Medulla oblongata (tissue), 1 donor: ENCODE results near the gene PDK2.

Experiments
- DNase-seq: peaks from one replicate; pipeline ENCODE4 v3.0.0-alpha.2; 2015; ENCODE audit errors: extremely low spot score

Gene PDK2

GRCh38 chr17:50094753-50095619, at the start of gene PDK2:
Gene PDK2, plus strand, starts transcription at chr17:50095351. Its CDS starts 85 bp downstream, at chr17:50095436.
- DNase-seq, result peak; percentile 98

- DNase-seq, result no peak
These were observed 49.0 kb upstream of the PDK2 start for GRCh38 chr17:50046179-50046578.

DNA sequence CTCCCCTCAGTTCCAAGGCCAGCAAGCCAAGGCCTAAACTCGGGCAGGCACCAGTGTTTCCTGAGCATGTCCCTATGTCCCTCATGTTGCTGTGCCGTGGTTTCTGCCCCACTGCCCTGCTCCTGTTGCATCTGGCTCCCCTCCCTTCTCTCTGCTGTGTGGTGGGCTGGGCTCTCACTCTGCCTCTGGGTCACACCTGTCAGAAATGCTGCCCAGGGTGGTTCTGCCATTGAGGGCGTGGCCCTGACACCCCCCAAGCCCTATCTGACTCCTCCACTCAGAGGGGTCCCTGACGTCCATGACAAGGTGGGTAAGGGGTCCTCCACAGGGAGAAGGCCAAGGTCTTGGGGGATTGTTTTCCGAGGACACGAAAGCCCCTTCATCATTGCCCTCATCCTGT, 48.5 kb upstream of the PDK2 start:
- no peak for DNase-seq

DNA sequence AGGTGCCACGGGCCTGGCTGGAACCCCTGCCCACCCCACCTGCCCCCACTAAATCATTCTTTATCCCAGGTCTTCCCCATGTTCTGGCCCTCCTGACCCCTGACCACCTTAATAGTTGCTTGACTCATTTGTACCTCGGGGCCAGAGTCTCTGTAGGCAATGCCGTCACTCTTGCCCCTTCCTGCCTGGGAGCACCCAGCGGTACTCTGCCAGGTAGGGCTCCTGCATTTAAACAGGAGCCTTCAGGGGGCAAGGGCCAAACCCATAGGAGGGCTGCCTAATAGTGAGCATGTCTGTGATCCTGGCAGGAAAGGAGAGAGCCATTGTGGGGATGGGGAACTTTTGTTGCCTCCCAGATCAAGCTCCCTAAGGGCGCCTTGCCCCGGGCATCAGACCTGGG, 48.1 kb upstream of the PDK2 start:
- DNase-seq, result no peak

DNA sequence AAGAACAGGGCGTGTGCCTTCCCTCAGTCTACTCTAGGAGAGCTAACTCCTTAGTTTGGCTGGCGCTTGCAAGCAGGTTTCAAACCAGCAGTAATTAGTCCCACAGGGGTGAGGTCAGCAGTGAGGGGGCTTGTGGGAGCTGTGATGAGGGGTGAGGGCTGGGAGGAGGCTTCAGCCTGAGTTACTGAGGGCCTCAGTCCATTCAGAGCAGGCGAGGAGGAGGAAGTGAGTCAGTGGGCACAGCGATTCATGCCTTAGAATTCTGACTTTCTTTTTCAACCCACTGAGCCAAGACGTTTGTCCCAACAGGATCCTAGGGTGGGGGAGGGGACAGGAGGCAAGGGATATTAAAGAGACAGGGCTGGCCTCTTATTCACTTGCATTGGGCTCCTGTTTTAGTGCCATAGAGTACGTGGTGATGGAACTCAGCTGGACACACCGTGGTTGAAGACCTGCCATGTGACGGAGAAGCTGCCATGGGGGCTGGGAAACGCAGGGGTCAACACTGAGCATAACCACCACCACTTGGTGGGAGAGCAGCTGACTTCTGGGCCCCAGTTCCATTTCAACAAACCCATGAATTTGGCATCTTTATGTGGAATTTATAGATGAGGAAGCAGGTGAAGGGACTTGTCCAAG, 47.5 kb upstream of the PDK2 start:
- DNase-seq, result no peak

- no peak for DNase-seq
These were observed 46.9 kb upstream of the PDK2 start for GRCh38 chr17:50048146-50048720.

DNA sequence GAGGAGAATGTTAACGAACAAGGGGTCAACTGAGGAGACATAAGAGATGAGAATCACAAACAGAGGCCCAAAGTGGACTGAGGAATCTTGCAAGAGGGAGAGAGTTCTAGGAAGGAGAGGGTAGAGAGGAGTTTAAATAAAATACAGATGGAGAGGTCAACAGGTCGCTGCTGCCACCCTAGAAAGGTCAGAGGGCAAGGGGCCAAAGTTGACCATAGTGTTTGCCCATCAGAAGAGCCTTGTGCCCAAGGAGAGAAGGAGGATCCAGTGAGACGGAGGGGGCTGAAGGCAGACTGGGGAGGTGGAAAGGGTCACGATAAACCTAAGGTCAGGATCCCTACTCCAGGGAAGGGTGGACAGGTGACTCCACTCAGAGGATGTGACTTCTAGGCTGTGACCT, 46.2 kb upstream of the PDK2 start:
- no peak for DNase-seq

DNA sequence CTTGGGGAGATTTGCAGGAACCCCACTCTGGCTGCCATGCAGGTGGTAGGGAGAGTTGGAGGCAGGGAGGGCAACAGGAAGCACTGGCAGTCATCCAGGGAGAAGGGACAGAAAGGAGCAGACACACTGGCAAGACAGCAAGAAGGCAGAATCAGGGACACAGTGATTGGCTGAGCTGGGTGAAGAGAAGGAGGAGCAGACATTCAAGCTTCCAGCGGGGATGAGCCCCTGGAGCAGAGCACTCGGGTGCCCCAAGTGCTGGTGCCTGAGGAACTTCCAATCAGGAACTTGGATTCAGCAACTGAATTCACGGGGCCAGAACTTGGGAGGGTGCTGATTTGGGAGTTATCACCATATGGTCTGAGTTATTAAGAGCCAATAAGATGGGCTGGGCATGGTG, 45.5 kb upstream of the PDK2 start:
- peak; percentile 19 for DNase-seq

- DNase-seq, result no peak
These were observed 44.6 kb upstream of the PDK2 start for GRCh38 chr17:50050431-50051032.

DNA sequence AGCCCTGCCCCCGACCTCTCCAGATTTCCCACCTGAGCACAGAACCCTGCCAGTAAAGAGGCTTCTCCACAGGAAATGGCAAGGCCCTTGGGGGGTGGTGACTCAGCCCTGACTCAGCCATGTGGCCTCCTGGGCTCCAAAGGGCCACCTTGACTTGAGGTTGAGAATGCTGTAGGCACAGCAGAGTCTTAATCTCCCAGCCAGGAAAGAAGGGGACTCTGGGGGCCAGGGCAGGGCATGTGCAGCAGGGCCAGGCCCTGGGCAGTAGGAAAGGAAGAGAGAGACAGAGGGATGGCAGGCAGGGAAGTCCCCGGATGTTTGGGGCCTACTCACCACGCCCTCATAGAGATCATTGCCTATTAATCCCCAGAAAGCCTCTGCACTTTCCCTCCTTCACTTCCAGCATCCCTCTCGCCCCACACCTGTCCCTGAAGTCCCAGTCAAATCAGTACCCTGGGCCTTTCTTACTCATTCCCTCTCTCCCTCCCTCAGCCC, 44.0 kb upstream of the PDK2 start:
- no peak for DNase-seq

DNA sequence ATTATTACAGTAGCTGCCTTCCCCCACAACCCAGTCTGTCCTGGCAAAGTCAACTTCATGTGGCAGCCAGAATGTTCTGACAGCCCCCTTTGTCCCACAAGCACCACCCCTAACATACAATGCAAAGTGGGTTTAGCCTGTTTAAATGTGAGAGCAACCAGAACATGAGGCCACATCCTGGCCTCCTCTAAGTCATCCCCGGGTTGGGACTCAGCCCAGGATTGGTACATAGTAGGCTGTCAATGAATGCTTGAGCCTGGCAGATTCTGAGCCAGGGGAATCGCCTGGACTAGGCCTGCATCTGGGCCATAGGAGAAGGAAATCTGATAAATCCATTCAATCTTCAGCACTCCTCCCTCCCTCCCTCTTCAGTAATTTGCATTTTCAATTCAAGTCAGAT, 43.5 kb upstream of the PDK2 start:
- DNase-seq, result no peak

DNA sequence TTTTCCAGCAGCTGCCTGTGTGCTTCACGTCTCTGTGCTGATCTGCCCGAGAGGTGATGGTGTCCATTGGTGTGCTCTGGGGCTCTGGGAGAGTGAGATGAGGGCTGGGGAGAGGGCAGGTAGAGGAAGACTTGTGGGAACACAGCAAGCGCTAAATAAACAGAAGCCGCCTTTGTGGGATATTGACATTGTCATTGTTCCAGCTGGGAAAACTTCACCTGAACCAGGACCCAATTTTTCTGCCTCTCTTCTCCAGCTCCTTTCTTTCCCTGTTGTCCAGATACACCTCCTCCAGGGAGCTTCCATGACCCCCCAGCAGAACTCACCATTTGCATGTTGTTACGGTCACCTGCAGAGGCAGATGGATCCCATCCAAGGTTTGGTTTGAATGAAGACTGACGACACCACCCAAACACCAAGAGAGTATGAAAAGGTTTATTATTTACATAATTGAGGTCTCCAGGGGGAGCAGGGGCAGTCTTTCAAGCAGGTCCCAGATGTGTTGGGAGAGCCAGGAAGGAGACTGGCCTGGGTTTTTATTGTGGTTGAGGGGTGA, 42.8 kb upstream of the PDK2 start:
- no peak for DNase-seq

- no peak for DNase-seq
These were observed 42.1 kb upstream of the PDK2 start for GRCh38 chr17:50052822-50053653.

DNA sequence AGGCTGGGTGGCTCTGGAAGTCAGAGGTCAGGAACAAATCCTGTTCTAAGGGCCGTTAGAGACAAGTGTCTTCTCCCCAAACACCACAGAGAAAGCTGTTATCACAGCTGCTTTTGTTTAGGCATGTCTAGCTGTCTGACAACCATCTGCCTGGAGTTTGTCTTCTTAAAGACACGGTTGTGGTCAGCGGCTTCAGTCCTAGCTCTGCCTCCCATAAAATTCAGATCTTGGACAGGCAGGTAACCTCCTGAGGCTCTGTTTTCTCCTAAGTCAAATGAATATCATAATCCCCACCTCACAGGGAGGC, 41.5 kb upstream of the PDK2 start:
- DNase-seq, result no peak

DNA sequence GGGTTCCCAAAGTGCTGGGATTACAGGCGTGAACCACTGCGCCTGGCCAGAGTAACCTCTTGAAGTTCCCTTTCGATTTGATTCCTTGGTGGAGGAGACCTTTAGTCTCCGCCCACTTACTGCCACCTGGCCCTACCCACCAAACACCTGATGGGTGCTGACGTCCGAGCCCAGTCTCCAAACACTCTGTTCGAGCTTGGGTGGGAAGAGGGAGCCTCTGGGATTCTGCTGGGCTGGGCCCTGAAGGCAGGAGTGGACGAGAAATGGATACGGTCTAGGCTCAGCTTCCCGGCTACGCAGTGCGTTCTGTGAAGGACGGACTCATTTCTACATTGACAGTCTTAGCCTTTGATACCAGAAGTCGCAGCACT, 40.1 kb upstream of the PDK2 start:
- DNase-seq, result no peak

GRCh38 chr17:50055426-50056216, 39.5 kb upstream of the PDK2 start, which contains the start of gene ITGA3:
Gene ITGA3, plus strand, starts transcription at chr17:50056110. Its CDS starts 330 bp downstream, at chr17:50056440.
- DNase-seq, result peak; percentile 31

DNA sequence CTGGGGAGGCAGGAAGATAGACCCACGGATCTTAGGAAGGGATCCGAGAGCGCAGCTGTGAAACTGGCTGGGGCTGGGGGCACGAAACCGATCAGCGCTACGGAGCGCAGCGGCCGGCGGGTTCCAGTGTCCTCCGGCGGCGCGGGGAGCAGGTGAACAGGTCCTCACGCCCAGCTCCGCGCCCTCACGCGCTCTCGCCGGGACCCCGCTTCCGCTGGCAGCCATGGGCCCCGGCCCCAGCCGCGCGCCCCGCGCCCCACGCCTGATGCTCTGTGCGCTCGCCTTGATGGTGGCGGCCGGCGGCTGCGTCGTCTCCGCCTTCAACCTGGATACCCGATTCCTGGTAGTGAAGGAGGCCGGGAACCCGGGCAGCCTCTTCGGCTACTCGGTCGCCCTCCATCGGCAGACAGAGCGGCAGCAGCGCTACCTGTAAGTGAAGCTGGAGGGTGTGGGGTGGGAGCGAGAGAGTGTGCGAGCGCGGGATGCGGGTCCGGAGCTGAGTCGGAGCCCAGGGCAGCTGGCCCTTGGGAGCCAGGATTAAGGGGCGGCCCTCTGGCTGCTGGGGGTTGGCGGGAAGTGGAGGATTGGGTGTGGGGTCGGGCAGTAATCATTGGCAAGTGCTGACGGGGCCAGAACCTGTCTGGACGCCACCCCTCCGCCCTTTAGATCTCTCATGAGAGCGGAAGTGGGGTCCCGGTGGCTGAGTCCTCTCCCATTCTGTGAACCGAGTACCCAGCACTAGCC, 38.8 kb upstream of the PDK2 start:
- peak; percentile 16 for DNase-seq

GRCh38 chr17:50056961-50057330, 38.2 kb upstream of the PDK2 start:
- no peak for DNase-seq

DNA sequence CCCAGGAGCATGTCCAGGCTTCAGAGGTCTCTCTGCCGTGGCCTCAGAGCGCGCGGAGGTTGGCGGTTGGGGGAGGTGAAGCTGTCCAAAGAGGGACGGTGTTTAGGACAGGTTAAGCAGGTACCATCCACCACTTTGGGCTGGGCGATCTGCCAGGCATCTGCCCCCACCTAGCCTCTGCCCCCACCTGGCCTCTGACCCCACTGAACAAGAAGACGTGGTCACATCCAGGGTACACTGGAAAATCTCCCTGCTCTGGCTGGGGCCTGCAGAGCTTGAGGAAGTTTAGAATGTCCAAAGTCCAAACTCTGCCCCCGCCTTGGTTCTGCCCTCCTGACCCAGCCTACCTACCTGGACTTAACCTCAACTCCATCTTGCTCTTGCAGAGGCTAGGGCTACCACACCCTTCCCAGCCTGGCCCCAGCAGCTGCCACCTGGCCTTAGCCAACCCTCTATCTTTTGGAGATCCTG, 37.6 kb upstream of the PDK2 start:
- no peak for DNase-seq
